HepG2 (cell line): Measurements from ENCODE around the gene CDH23. TPM values are rescaled to one million over a fixed set of nuclear protein-coding genes. Genes with fewer than 3 reads are reported as not detected.

ENCODE experiments used
- ATAC-seq: fragments of 200-7000 bp; cut with Tn5 transposase; 3 replicates; pipeline ENCODE4 v1.9.1; 2020; ENCODE audit warnings: mild to moderate bottlenecking, moderate library complexity
- BruUV-seq: library from RNA; stranded (reverse); fragments of 400-500 nt; replicated peaks from 2 replicates; lab custom pipeline; 2021; lab: Mats Ljungman, UMichigan
- CTCF ChIA-PET: fragments of 300-600 bp; formaldehyde crosslinking; extraction: SDS; loops from one replicate; lab custom pipeline; 2021; ENCODE audit warnings: low total read pairs, inconsistent platforms, low intra/inter-chr PET ratio; lab: Yijun Ruan, JAX
- POLR2A ChIA-PET: fragments of 350-600 bp; sonication (Branson Sonifier 250); formaldehyde crosslinking; loops from one replicate; lab custom pipeline; 2020; ENCODE audit warnings: antibody characterized with exemption, inconsistent platforms; lab: Yijun Ruan, JAX
- DNase-seq: peaks from one replicate; pipeline ENCODE4 v3.0.0-alpha.2; 2015; ENCODE audit warnings: low spot score
- FAIRE-seq: peaks from 3 replicates; lab custom pipeline; 2011; peaks lifted over from hg19 to GRCh38; lab: Jason Lieb, UNC
- H2AFZ ChIP-seq: one replicate; pipeline ENCODE4 v1.6.1; 2011; ENCODE audit warnings: low read length, inconsistent platforms
- H3K27ac ChIP-seq: fragments of 300-600 bp; 3 replicates; pipeline ENCODE4 v1.8.0; 2011; ENCODE audit warnings: mixed run types, mild to moderate bottlenecking, mixed read lengths, low read length, inconsistent platforms; ENCODE audit not compliant: insufficient read depth; ENCODE audit errors: extremely low read length
- H3K27me3 ChIP-seq, 2 experiments: fragments of 200-600 bp in 1 of 2; 2 replicates in 1 of 2; 3 replicates in 1 of 2; pipeline versions ENCODE4 v1.6.0 to v1.8.0; 2011; ENCODE audit warnings: low read length in 2 of 2, mild to moderate bottlenecking in 2 of 2, moderate library complexity in 2 of 2, inconsistent platforms in 1 of 2; ENCODE audit not compliant: insufficient read depth in 2 of 2, control insufficient read depth in 1 of 2
- H3K36me3 ChIP-seq, 2 experiments: fragments of 200-600 bp in 1 of 2; replicated peaks in 1 of 2; 2 replicates in 1 of 2; 3 replicates in 1 of 2; pipeline versions ENCODE4 v1.5.1 to v1.8.0; 2011; ENCODE audit warnings: low read length in 2 of 2, inconsistent platforms in 1 of 2; ENCODE audit not compliant: insufficient read depth in 2 of 2, control insufficient read depth in 1 of 2
- H3K4me1 ChIP-seq: 2 replicates; pipeline ENCODE4 v1.5.1; 2012; ENCODE audit warnings: low read length, inconsistent platforms; ENCODE audit not compliant: insufficient read depth
- H3K4me2 ChIP-seq: 2 replicates; pipeline ENCODE4 v1.6.0; 2011; ENCODE audit warnings: low read depth, low read length, inconsistent platforms
- H3K4me3 ChIP-seq, 3 experiments: fragments of 200-600 bp in 1 of 3; sonication (generic), shearing (Covaris generic) in 1 of 3; replicated peaks in 1 of 3; 2 replicates each; pipeline ENCODE4 v1.5.1; 2011 to 2016; ENCODE audit warnings: low read length in 3 of 3, inconsistent platforms in 2 of 3, low read depth in 2 of 3, mild to moderate bottlenecking in 2 of 3, control low read depth in 1 of 3, mixed read lengths in 1 of 3; ENCODE audit not compliant: insufficient read depth in 1 of 3
- H3K79me2 ChIP-seq: one replicate; pipeline ENCODE4 v1.6.1; 2011; ENCODE audit warnings: low read length, inconsistent platforms; ENCODE audit not compliant: insufficient read depth
- H3K9ac ChIP-seq: 2 replicates; pipeline ENCODE4 v1.6.0; 2011; ENCODE audit warnings: mild to moderate bottlenecking, low read depth, low read length, inconsistent platforms; ENCODE audit not compliant: insufficient read depth
- H3K9me3 ChIP-seq: 2 replicates; pipeline ENCODE4 v1.5.1; 2012; ENCODE audit warnings: mild to moderate bottlenecking, low read length
- H4K20me1 ChIP-seq: 2 replicates; pipeline ENCODE4 v1.6.0; 2011; ENCODE audit warnings: inconsistent platforms, mild to moderate bottlenecking, low read length, moderate library complexity; ENCODE audit not compliant: insufficient read depth
- BRD4 ChIP-seq: sonication (generic); formaldehyde crosslinking; IDR thresholded peaks from 2 replicates; pipeline ENCODE4 v1.4.0; 2020; ENCODE audit warnings: missing genetic modification reagents
- CBX5 ChIP-seq: sonication (generic); formaldehyde crosslinking; IDR thresholded peaks from 2 replicates; pipeline ENCODE4 v1.4.0; 2020; ENCODE audit warnings: missing genetic modification reagents, borderline replicate concordance
- E2F2 ChIP-seq: sonication (generic); formaldehyde crosslinking; IDR thresholded peaks from 2 replicates; pipeline ENCODE4 v1.4.0; 2020; ENCODE audit warnings: missing genetic modification reagents, borderline replicate concordance
- IKZF4 ChIP-seq: sonication (generic); formaldehyde crosslinking; IDR thresholded peaks from 2 replicates; pipeline ENCODE4 v1.5.1; 2020; ENCODE audit warnings: borderline replicate concordance, mild to moderate bottlenecking, low read depth, missing genetic modification reagents; ENCODE audit errors: not compliant biosample characterization
- KDM1A ChIP-seq: IDR thresholded peaks from 2 replicates; pipeline ENCODE4 v1.6.1; 2016; ENCODE audit warnings: missing compliant biosample characterization
- MED13 ChIP-seq: sonication (generic); formaldehyde crosslinking; IDR thresholded peaks from 2 replicates; pipeline ENCODE4 v1.5.0; 2020; ENCODE audit warnings: missing genetic modification reagents
- PRDM15 ChIP-seq: sonication (generic); formaldehyde crosslinking; IDR thresholded peaks from 2 replicates; pipeline ENCODE4 v1.4.0; 2020; ENCODE audit warnings: missing genetic modification reagents
- RBAK ChIP-seq: sonication (generic); formaldehyde crosslinking; IDR thresholded peaks from 2 replicates; pipeline ENCODE4 v1.5.1; 2020; ENCODE audit warnings: mild to moderate bottlenecking, missing genetic modification reagents
- RFX5 ChIP-seq: IDR thresholded peaks from 2 replicates; pipeline ENCODE4 v1.6.1; 2011; ENCODE audit warnings: low read depth, low read length, improper control_type of control experiment
- SNAI1 ChIP-seq: sonication (generic); formaldehyde crosslinking; IDR thresholded peaks from 2 replicates; pipeline ENCODE4 v1.5.0; 2020; ENCODE audit warnings: mild to moderate bottlenecking, missing genetic modification reagents, borderline replicate concordance
- SP140L ChIP-seq: sonication (generic); formaldehyde crosslinking; IDR thresholded peaks from 2 replicates; pipeline ENCODE4 v1.4.0; 2020; ENCODE audit warnings: missing genetic modification reagents, borderline replicate concordance
- SRF ChIP-seq: IDR thresholded peaks from 2 replicates; pipeline ENCODE4 v1.6.1; 2011; ENCODE audit warnings: mild to moderate bottlenecking, low read depth, low read length, moderate library complexity
- TBX3 ChIP-seq: fragments of 450-650 bp; IDR thresholded peaks from 2 replicates; pipeline ENCODE4 v1.6.1; 2017; ENCODE audit warnings: antibody characterized with exemption, mild to moderate bottlenecking, inconsistent platforms, borderline replicate concordance
- TCF7 ChIP-seq: sonication (generic); IDR thresholded peaks from 2 replicates; pipeline ENCODE4 v1.6.1; 2016; ENCODE audit warnings: antibody characterized with exemption, low read depth
- ZNF446 ChIP-seq: sonication (generic); formaldehyde crosslinking; IDR thresholded peaks from 2 replicates; pipeline ENCODE4 v1.5.0; 2020; ENCODE audit warnings: mild to moderate bottlenecking, missing genetic modification reagents
- ZNF576 ChIP-seq: sonication (generic); formaldehyde crosslinking; IDR thresholded peaks from 2 replicates; pipeline ENCODE4 v1.4.0; 2020; ENCODE audit warnings: mild to moderate bottlenecking, missing genetic modification reagents
- ZNF75D ChIP-seq: sonication (generic); formaldehyde crosslinking; IDR thresholded peaks from 2 replicates; pipeline ENCODE4 v1.8.1; 2023; ENCODE audit warnings: missing genetic modification reagents, mild to moderate bottlenecking, borderline replicate concordance
- ZNF775 ChIP-seq: sonication (generic); formaldehyde crosslinking; IDR thresholded peaks from 2 replicates; pipeline ENCODE4 v1.4.0; 2020; ENCODE audit warnings: missing genetic modification reagents, mild to moderate bottlenecking, moderate library complexity, borderline replicate concordance
- WGBS: methylation state at CpG from one replicate; pipeline ENCODE4 v1.1.6; 2017; ENCODE audit warnings: low lambda C conversion rate; 5-methylcytosine and 5-hydroxymethylcytosine counted together
- in situ Hi-C: cut with HindIII; loops from 2 replicates; pipeline ENCODE4 v1.10.0; 2017; ENCODE audit warnings: low pct_unique_long_range_greater_than_20kb; ENCODE audit not compliant: extremely low pct_ligation_motif_present
- intact Hi-C: fragments of 100-400 bp; cut with micrococcal nuclease; formaldehyde crosslinking; loops from one replicate; pipeline ENCODE4 v1.10.0; 2022; ENCODE audit not compliant: unreplicated experiment
- polyA plus RNA-seq, 8 experiments: library from polyadenylated mRNA; depleted of rRNA in 3 of 8; stranded (reverse) in 7 of 8; unstranded in 1 of 8; fragments of >200 nt; fragmentation: Illumina TruSeq in 4 of 8; extraction: Trizol in 4 of 8; gene quantifications; 2 replicates each; pipeline versions ENCODE4 v1.2.1 to v1.2.3, GENCODE V29; 2011 to 2016; ENCODE audit warnings: low read depth in 4 of 8, missing spikeins in 1 of 8, mixed read lengths in 1 of 8; ENCODE audit not compliant: insufficient read depth in 1 of 8
- total RNA-seq, 5 experiments: library from RNA; depleted of rRNA; stranded (reverse); fragments of >200 nt; fragmentation: Illumina TruSeq; extraction: Trizol; gene quantifications; 2 replicates each; pipeline ENCODE4 v1.2.3, GENCODE V29; 2016; ENCODE audit warnings: low read depth in 1 of 5

Gene CDH23
- total and polyA plus RNA-seq, 2 of the 13 experiments (the other 11 are each of a cell fraction or from before 2014, with no cell fraction given): 0.13 TPM; not detected in 1

- TF ChIP-seq PRDM15 (CRISPR knock-in tag) (no peak), ZNF446 (CRISPR knock-in tag) (no peak)
These were observed 145.8 kb downstream of the CDH23 start (continued) for GRCh38 chr10:71542478-71542877.

GRCh38 chr10:71543608-71544170 lies 147.0 kb downstream of the CDH23 start:
- Histone ChIP-seq H3K27ac (no peak overlapping the region), H3K9me3 (no peaks in the 10 kb centered on the region), H3K9ac (no peak overlapping the region), H3K4me1 (no peaks in the 10 kb centered on the region), H3K4me3 (no peak overlapping the region), H4K20me1 (no peaks in the 10 kb centered on the region), H3K4me2 (no peak overlapping the region), H3K36me3 (no peaks in the 10 kb centered on the region), H3K27me3 (peaks cover 6 to 75% of the 10 kb centered on the region in 2 experiments), H3K79me2 (no peaks in the 10 kb centered on the region), H2AFZ (no peak overlapping the region)
- intact Hi-C loops (no loop called here), in situ Hi-C loops (no loop called here)
- BruUV-seq: no TSS peak
- no peak for TF ChIP-seq ZNF576 (CRISPR knock-in tag)
- no peak for TF ChIP-seq ZNF75D (CRISPR knock-in tag)
- TF ChIP-seq SRF: no peak
- TF ChIP-seq MED13 (CRISPR knock-in tag): no peak
- TF ChIP-seq KDM1A (CRISPR knock-in tag): no peak
- no peak for TF ChIP-seq BRD4 (CRISPR knock-in tag)
- TF ChIP-seq RFX5: no peak
- TF ChIP-seq SNAI1 (CRISPR knock-in tag): no peak
- no peak for TF ChIP-seq ZNF775
- no peak for TF ChIP-seq RBAK (CRISPR knock-in tag)
- no peak for TF ChIP-seq TCF7
- TF ChIP-seq IKZF4 (CRISPR knock-in tag): no peak
- TF ChIP-seq CBX5 (CRISPR knock-in tag): no peak
- no peak for TF ChIP-seq TBX3
- no peak for TF ChIP-seq SP140L
- TF ChIP-seq E2F2 (CRISPR knock-in tag): no peak
- ChIA-PET CTCF (no interaction called here), POLR2A (no interaction called here)
- no peak for FAIRE-seq
- no peak for ATAC-seq
- no peak for DNase-seq
- 0% methylated on average over 3 of the region's 3 CpGs for WGBS
